AG09309 (cell line): ENCODE data around the gene ANGEL2.

Source experiments
- DNase-seq: peaks from one replicate; pipeline ENCODE4 v3.0.0-alpha.2; 2010; ENCODE audit warnings: low read depth
- H3K4me3 ChIP-seq: 2 replicates; pipeline ENCODE4 v1.5.1; 2011; ENCODE audit warnings: mild to moderate bottlenecking, low read depth, low read length, moderate library complexity; ENCODE audit not compliant: control insufficient read depth
- TF ChIP-seq, protein P1 (sequence below): IDR thresholded peaks from 2 replicates; pipeline ENCODE4 v1.5.1; 2011; ENCODE audit warnings: mild to moderate bottlenecking, low read depth, low read length, inconsistent platforms; ENCODE audit not compliant: insufficient read depth, control insufficient read depth; ENCODE audit errors: missing control alignments

The ANGEL2 gene

DNA sequence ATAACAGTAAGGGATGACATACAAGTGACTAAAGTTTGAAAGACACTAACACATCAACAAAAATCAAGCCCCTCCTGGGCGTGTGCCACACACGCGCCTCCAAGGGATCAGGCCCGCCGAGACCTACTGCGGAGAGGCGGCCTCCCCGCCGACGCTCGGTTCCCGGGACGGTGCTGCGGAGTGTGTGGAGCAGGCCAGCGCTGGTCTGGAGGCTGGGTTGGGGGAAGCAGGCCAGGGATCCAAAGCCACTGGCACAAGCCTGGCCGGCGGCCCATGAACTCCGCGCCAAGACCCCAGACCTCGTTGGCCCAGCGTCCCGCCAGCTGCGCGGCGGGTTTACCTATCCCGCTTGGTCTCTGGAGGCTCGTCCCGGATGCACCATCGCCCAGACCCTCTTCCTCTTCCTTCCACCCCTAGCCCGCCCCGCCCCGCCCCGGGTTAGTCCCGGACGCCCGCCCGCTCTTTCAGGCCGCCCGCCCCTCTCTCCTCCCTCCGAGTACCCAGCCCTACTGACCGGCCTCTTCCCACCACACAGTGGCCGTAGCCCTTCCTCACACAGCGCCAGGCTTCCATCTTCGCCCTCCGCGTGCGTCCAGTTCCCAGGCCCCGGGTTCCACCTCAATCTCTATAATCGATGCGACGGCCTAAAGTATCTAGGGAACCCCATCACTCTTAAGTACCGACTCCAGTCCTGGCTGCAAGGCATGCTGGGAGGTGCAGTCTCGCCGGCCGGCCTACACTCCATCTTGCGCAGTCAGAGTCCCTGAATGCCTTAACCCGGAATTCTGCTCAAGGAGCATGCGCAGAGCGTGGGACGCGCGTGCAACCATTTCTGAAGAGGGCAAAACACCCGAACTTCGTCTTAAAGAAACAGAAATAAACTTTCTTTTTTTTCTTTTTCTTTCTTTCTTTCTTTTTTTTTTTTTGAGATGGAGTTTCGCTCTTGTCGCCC, at the start of gene ANGEL2:
TSS of gene ANGEL2 (minus strand) at position 769 of the 952 bp plus-strand sequence. CDS start at position 573, 196 bp downstream.
- DNase-seq, result peak; percentile 90
- TF ChIP-seq, protein P1, sequence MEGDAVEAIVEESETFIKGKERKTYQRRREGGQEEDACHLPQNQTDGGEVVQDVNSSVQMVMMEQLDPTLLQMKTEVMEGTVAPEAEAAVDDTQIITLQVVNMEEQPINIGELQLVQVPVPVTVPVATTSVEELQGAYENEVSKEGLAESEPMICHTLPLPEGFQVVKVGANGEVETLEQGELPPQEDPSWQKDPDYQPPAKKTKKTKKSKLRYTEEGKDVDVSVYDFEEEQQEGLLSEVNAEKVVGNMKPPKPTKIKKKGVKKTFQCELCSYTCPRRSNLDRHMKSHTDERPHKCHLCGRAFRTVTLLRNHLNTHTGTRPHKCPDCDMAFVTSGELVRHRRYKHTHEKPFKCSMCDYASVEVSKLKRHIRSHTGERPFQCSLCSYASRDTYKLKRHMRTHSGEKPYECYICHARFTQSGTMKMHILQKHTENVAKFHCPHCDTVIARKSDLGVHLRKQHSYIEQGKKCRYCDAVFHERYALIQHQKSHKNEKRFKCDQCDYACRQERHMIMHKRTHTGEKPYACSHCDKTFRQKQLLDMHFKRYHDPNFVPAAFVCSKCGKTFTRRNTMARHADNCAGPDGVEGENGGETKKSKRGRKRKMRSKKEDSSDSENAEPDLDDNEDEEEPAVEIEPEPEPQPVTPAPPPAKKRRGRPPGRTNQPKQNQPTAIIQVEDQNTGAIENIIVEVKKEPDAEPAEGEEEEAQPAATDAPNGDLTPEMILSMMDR, result no peak
- peak within 1 kb of the TSS; percentile 99 for H3K4me3 ChIP-seq

GRCh38 chr1:213061263-213061662, 45.6 kb upstream of the ANGEL2 start:
- no peak for DNase-seq
- TF ChIP-seq, protein P1, result no peak
- no peak overlapping the region for H3K4me3 ChIP-seq

DNA sequence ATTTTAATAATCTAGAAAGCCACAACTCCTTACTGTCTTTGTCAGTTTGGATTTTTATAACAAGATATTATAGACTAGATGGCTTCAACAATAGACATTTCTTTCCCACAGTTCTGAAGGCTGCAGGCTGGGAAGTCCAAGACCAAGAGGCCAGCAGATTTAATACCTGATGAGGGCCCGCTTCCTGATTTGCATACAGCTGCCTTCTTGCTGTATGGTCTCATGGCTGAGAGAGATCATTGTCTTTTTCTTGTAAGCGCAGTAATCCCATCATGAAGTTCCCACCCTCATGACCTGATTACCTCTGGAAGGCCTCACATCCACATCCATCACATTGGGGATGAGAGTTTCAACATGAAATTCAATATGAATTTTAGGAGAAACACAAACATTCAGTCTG, 45.2 kb upstream of the ANGEL2 start:
- DNase-seq, result no peak
- H3K4me3 ChIP-seq, result no peak overlapping the region
- TF ChIP-seq, protein P1, result no peak

DNA sequence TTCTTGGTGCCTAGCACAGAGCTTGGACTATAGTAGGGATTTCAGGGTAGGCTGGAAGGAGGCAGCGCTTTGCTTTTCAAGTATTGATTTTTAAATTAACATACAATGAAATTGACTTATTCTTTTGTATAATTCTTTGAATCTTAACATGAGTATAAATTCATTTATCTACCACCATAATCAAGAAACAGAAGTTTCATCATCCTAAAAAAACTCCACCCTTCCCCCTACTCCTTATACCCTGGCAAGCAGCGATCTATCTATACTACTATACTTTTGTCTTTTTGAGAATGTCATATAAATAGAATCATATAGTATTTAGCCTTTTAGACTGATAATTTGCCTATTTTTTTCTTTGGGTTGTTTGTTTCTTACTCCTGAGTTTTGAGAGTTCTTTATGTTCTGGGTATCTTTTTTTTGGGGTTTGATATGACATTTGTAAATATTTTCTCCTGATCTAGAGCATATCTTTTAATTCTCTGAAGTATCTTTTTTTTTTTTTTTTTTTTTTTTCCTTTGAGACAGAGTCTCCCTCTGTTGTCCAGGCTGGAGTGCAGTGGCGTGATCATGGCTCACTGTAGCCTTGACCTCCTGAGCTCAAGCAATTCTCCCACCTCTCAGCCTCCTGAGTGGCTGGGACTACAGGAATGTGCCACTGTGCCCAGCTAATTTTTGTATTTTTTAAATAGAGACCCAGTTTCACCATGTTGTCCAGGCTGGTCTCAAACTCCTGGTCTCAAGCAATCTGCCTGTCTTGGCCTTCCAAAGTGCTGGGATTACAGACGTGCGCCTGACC, 41.8 kb upstream of the ANGEL2 start:
- TF ChIP-seq, protein P1, result no peak
- DNase-seq, result no peak
- no peak overlapping the region for H3K4me3 ChIP-seq

- DNase-seq, result no peak
- H3K4me3 ChIP-seq, result no peak overlapping the region
- TF ChIP-seq, protein P1, result no peak
Observed at GRCh38 chr1:213055767-213056166, 40.1 kb upstream of the ANGEL2 start.

GRCh38 chr1:213054733-213055591, 39.3 kb upstream of the ANGEL2 start:
- TF ChIP-seq, protein P1, result no peak
- DNase-seq, result no peak
- no peak overlapping the region for H3K4me3 ChIP-seq
